Tibial nerve (tissue), 4 donors: ENCODE data around the gene COG1.

Experiments used
- EP300 ChIP-seq, 2 donors: sonication (generic); formaldehyde crosslinking; IDR thresholded peaks; one replicate each; pipeline ENCODE4 v1.6.1; 2017; ENCODE audit warnings: antibody characterized with exemption in 2 of 2, mild to moderate bottlenecking in 1 of 2
- TF ChIP-seq, protein P1 (sequence below), 5 experiments: fragments of 200-600 bp in 3 of 5; fragments of 450-650 bp in 2 of 5; sonication (generic) in 3 of 5; IDR thresholded peaks; one replicate each; pipeline ENCODE4 v1.5.1; 2016 to 2019; ENCODE audit warnings: antibody characterized with exemption in 5 of 5, mild to moderate bottlenecking in 3 of 5, moderate library complexity in 2 of 5

GRCh38 chr17:73145641-73146040 is 47.2 kb upstream of the COG1 start:
- TF ChIP-seq, protein P1, sequence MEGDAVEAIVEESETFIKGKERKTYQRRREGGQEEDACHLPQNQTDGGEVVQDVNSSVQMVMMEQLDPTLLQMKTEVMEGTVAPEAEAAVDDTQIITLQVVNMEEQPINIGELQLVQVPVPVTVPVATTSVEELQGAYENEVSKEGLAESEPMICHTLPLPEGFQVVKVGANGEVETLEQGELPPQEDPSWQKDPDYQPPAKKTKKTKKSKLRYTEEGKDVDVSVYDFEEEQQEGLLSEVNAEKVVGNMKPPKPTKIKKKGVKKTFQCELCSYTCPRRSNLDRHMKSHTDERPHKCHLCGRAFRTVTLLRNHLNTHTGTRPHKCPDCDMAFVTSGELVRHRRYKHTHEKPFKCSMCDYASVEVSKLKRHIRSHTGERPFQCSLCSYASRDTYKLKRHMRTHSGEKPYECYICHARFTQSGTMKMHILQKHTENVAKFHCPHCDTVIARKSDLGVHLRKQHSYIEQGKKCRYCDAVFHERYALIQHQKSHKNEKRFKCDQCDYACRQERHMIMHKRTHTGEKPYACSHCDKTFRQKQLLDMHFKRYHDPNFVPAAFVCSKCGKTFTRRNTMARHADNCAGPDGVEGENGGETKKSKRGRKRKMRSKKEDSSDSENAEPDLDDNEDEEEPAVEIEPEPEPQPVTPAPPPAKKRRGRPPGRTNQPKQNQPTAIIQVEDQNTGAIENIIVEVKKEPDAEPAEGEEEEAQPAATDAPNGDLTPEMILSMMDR (IDR thresholded peaks at IDR 0.05), result no peak
- no peak for TF ChIP-seq EP300 (IDR thresholded peaks at IDR 0.05)
